ENCODE measurements around the gene SSX2IP.

The SSX2IP gene

GRCh38 chr1:84709131-84709530 lies 18.9 kb upstream of the SSX2IP start:
- DNase-seq (ENCODE audit: low read depth, low spot score): no peak

GRCh38 chr1:84708031-84708430 lies 17.8 kb upstream of the SSX2IP start:
- DNase-seq (ENCODE audit: low read depth, low spot score): no peak

- DNase-seq (ENCODE audit: low read depth, low spot score): no peak
Observed at GRCh38 chr1:84705513-84705912, 15.3 kb upstream of the SSX2IP start.

- DNase-seq (ENCODE audit: low read depth, low spot score): no peak
Observed at GRCh38 chr1:84704872-84705417, 14.7 kb upstream of the SSX2IP start.

GRCh38 chr1:84703431-84703830 lies 13.2 kb upstream of the SSX2IP start:
- no peak for DNase-seq (ENCODE audit: low read depth, low spot score)

- no peak for DNase-seq (ENCODE audit: low read depth, low spot score)
Observed at GRCh38 chr1:84702143-84702542, 11.9 kb upstream of the SSX2IP start.

GRCh38 chr1:84701376-84701775 lies 11.1 kb upstream of the SSX2IP start:
- no peak for DNase-seq (ENCODE audit: low read depth, low spot score)

- no peak for DNase-seq (ENCODE audit: low read depth, low spot score)
Observed at GRCh38 chr1:84700070-84700469, 9.8 kb upstream of the SSX2IP start.

- DNase-seq (ENCODE audit: low read depth, low spot score): peak; percentile 75
Observed at GRCh38 chr1:84698151-84699110, 8.2 kb upstream of the SSX2IP start.

GRCh38 chr1:84693785-84694184 lies 3.5 kb upstream of the SSX2IP start:
- no peak for DNase-seq (ENCODE audit: low read depth, low spot score)

GRCh38 chr1:84693005-84693404 lies 2.7 kb upstream of the SSX2IP start:
- no peak for DNase-seq (ENCODE audit: low read depth, low spot score)

GRCh38 chr1:84692391-84692790 lies 2.1 kb upstream of the SSX2IP start:
- DNase-seq (ENCODE audit: low read depth, low spot score): no peak

- no peak for DNase-seq (ENCODE audit: low read depth, low spot score)
Observed at GRCh38 chr1:84691122-84691783, 992 bp upstream of the SSX2IP start.

- DNase-seq (ENCODE audit: low read depth, low spot score): peak; percentile 67
Observed at GRCh38 chr1:84689514-84690396, 506 bp downstream of the SSX2IP start.

GRCh38 chr1:84688463-84689061 lies 1.7 kb downstream of the SSX2IP start:
- no peak for DNase-seq (ENCODE audit: low read depth, low spot score)

- no peak for DNase-seq (ENCODE audit: low read depth, low spot score)
Observed at GRCh38 chr1:84687714-84688462, 2.4 kb downstream of the SSX2IP start.

GRCh38 chr1:84686223-84686622 lies 4.0 kb downstream of the SSX2IP start:
- no peak for DNase-seq (ENCODE audit: low read depth, low spot score)

GRCh38 chr1:84683508-84683907 lies 6.8 kb downstream of the SSX2IP start:
- DNase-seq (ENCODE audit: low read depth, low spot score): no peak

GRCh38 chr1:84682047-84682446 lies 8.2 kb downstream of the SSX2IP start:
- no peak for DNase-seq (ENCODE audit: low read depth, low spot score)

GRCh38 chr1:84677415-84678099 lies 12.7 kb downstream of the SSX2IP start:
- no peak for DNase-seq (ENCODE audit: low read depth, low spot score)
